SU-DHL-6 (cell line): ENCODE results near the gene RAD51C.

ENCODE experiments used
- H2AFZ ChIP-seq: fragments of 200-600 bp; sonication (generic); 2 replicates; pipeline ENCODE4 v1.6.1; 2014; ENCODE audit warnings: low read depth, mild to moderate bottlenecking, moderate library complexity, mixed read lengths, antibody characterized with exemption, low read length; ENCODE audit not compliant: severe bottlenecking
- H3F3A ChIP-seq: fragments of 200-600 bp; shearing (Covaris generic); 2 replicates; pipeline ENCODE4 v1.6.0; 2016; ENCODE audit warnings: antibody characterized with exemption, mild to moderate bottlenecking; ENCODE audit not compliant: insufficient read depth
- H3K27ac ChIP-seq: fragments of 200-600 bp; sonication (generic); 2 replicates; pipeline ENCODE4 v1.5.1; 2016; ENCODE audit warnings: low read depth, mild to moderate bottlenecking, low read length, moderate library complexity, mixed read lengths
- H3K27me3 ChIP-seq: fragments of 200-600 bp; sonication (generic), shearing (Covaris generic); 2 replicates; pipeline ENCODE4 v1.6.0; 2014; ENCODE audit warnings: mild to moderate bottlenecking, low read length
- H3K36me3 ChIP-seq: fragments of 200-600 bp; sonication (generic); 2 replicates; pipeline ENCODE4 v1.6.1; 2014; ENCODE audit warnings: mild to moderate bottlenecking, low read length, mixed read lengths
- H3K4me2 ChIP-seq: fragments of 300-600, 200-600 bp; shearing (Covaris generic), sonication (generic); 2 replicates; pipeline ENCODE4 v1.6.0; 2014; ENCODE audit warnings: low read length, low read depth, mild to moderate bottlenecking; ENCODE audit not compliant: poor library complexity, severe bottlenecking
- H3K4me3 ChIP-seq: fragments of 200-600 bp; sonication (generic); 2 replicates; pipeline ENCODE4 v1.5.1; 2014; ENCODE audit warnings: antibody characterized with exemption, low read length, mild to moderate bottlenecking, mixed read lengths; ENCODE audit not compliant: insufficient read depth, poor library complexity, severe bottlenecking
- H3K79me2 ChIP-seq: fragments of 200-600 bp; sonication (generic); 2 replicates; pipeline ENCODE4 v1.6.1; 2014; ENCODE audit warnings: mild to moderate bottlenecking, low read length, moderate library complexity; ENCODE audit not compliant: insufficient read depth
- H3K9ac ChIP-seq: fragments of 200-600 bp; sonication (generic); 2 replicates; pipeline ENCODE4 v1.7.0; 2014; ENCODE audit warnings: mild to moderate bottlenecking, low read length
- H3K9me2 ChIP-seq: fragments of 200-600 bp; sonication (generic); replicated peaks from 2 replicates; pipeline ENCODE4 v1.6.1; 2014; ENCODE audit warnings: low read length; ENCODE audit not compliant: insufficient read depth
- H3K9me3 ChIP-seq: fragments of 200-600 bp; sonication (generic); 2 replicates; pipeline ENCODE4 v1.6.1; 2014; ENCODE audit warnings: low read length, mixed read lengths; ENCODE audit not compliant: insufficient read depth
- H4K20me1 ChIP-seq: fragments of 200-600 bp; sonication (generic); 2 replicates; pipeline ENCODE4 v1.6.1; 2014; ENCODE audit warnings: low read depth, mild to moderate bottlenecking, antibody characterized with exemption, low read length, moderate library complexity, mixed read lengths
- CTCF ChIP-seq: fragments of 200-600 bp; sonication (generic); IDR thresholded peaks from one replicate; pipeline ENCODE4 v1.5.1; 2017; ENCODE audit warnings: antibody characterized with exemption, mild to moderate bottlenecking, low read length, moderate library complexity; ENCODE audit not compliant: insufficient read depth, poor library complexity, severe bottlenecking
- EZH2phosphoT487 ChIP-seq: fragments of 200-600 bp; sonication (generic), shearing (Covaris generic); conservative IDR thresholded peaks from 2 replicates; pipeline ENCODE4 v1.6.1; 2018; ENCODE audit warnings: mild to moderate bottlenecking, antibody characterized with exemption, low read length, moderate library complexity, mixed read lengths

The RAD51C gene

DNA sequence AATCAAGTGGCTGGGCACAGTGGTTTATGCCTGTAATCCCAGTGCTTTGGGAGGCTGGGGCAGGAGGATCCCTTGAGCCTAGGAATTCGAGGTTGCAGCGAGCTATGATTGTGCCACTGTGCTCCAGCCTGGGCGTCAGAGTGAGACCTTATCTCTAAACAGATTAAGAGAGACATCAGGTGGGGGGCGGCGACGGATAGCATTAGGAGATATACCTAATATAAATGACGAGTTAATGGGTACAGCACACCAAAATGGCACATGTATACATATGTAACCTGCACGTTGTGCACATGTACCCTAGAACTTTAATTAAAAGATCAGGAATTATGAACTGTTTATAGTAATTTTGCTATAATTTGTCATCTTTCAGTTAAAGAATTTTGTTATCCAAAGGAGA is 10.3 kb downstream of the RAD51C start:
- Histone ChIP-seq H3K27ac (no peak overlapping the region), H3K9me2 (no peaks in the 10 kb centered on the region), H3K4me3 (no peak overlapping the region), H4K20me1 (no peaks in the 10 kb centered on the region), H3K4me2 (no peak overlapping the region), H3K27me3 (no peaks in the 10 kb centered on the region), H3F3A (no peaks in the 10 kb centered on the region), H3K36me3 (no peaks in the 10 kb centered on the region; the same call in 1 of the 2 replicates), H3K9ac (no peak overlapping the region), H3K9me3 (no peaks in the 10 kb centered on the region), H2AFZ (no peak overlapping the region), H3K79me2 (no peaks in the 10 kb centered on the region)
- no peak for TF ChIP-seq CTCF
- TF ChIP-seq EZH2phosphoT487, result no peak

GRCh38 chr17:58703137-58703915 is 10.9 kb downstream of the RAD51C start:
- H3K27me3 ChIP-seq, result no peaks in the 10 kb centered on the region
- no peak overlapping the region for H2AFZ ChIP-seq
- no peaks in the 10 kb centered on the region for H3F3A ChIP-seq
- H3K9me2 ChIP-seq, result no peaks in the 10 kb centered on the region
- no peak overlapping the region for H3K4me3 ChIP-seq
- H3K36me3 ChIP-seq, result no peaks in the 10 kb centered on the region; the same call in 1 of the 2 replicates
- H3K9ac ChIP-seq, result no peak overlapping the region
- no peak overlapping the region for H3K4me2 ChIP-seq
- H3K27ac ChIP-seq, result no peak overlapping the region
- no peaks in the 10 kb centered on the region for H3K79me2 ChIP-seq
- TF ChIP-seq EZH2phosphoT487 (no peak), CTCF (no peak)
- no peaks in the 10 kb centered on the region for H4K20me1 ChIP-seq
- no peaks in the 10 kb centered on the region for H3K9me3 ChIP-seq

GRCh38 chr17:58703916-58704286 is 11.5 kb downstream of the RAD51C start:
- H3F3A ChIP-seq, result no peaks in the 10 kb centered on the region
- H3K36me3 ChIP-seq, result no peaks in the 10 kb centered on the region; the same call in 1 of the 2 replicates
- no peak overlapping the region for H3K4me3 ChIP-seq
- TF ChIP-seq CTCF (no peak), EZH2phosphoT487 (no peak)
- H3K9me3 ChIP-seq, result no peaks in the 10 kb centered on the region
- H3K79me2 ChIP-seq, result no peaks in the 10 kb centered on the region
- no peak overlapping the region for H2AFZ ChIP-seq
- no peaks in the 10 kb centered on the region for H4K20me1 ChIP-seq
- H3K27ac ChIP-seq, result no peak overlapping the region
- no peaks in the 10 kb centered on the region for H3K27me3 ChIP-seq
- H3K9me2 ChIP-seq, result no peaks in the 10 kb centered on the region
- no peak overlapping the region for H3K4me2 ChIP-seq
- no peak overlapping the region for H3K9ac ChIP-seq
